ENCODE measurements around the gene KCNJ6.

The KCNJ6 gene

GRCh38 chr21:37562920-37563640 is 353.2 kb downstream of the KCNJ6 start:
- DNase-seq, result no peak

- DNase-seq, result no peak
These were observed 354.0 kb downstream of the KCNJ6 start for GRCh38 chr21:37561941-37562919.

GRCh38 chr21:37561506-37561905 is 354.8 kb downstream of the KCNJ6 start:
- DNase-seq, result no peak

GRCh38 chr21:37560385-37560784 is 355.9 kb downstream of the KCNJ6 start:
- no peak for DNase-seq

DNA sequence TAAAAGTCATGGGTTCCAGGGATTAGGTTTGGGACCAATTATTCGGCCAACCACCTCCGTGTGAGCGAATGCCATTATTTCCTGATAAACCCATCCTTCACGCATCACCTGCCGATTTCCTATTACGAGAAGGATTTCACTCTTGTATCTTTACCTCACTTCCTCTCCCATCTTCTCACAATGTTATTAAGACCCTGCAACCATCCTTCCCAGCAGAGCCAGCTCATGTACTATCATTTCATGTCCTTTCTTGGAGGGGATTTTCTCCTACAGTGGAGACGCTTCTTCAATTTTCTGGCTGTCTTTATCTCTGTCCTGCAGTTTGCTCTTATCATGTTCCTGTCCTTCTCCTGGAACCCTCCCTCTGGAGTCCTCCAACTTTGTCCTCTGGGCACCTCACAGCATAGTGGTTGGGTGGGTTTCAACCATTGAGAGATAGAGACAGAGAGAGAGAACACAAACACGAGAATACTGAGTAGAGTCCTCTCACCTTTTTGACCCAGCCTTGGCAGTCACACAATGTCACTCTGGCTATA is 357.5 kb downstream of the KCNJ6 start:
- no peak for DNase-seq
